Measurements from ENCODE around the gene FSIP1.

The FSIP1 gene

GRCh38 chr15:39593656-39594445 lies 188.8 kb downstream of the FSIP1 start:
- DNase-seq (ENCODE audit: low read depth) = no peak

GRCh38 chr15:39593071-39593655 lies 189.5 kb downstream of the FSIP1 start:
- no peak for DNase-seq (ENCODE audit: low read depth)

DNA sequence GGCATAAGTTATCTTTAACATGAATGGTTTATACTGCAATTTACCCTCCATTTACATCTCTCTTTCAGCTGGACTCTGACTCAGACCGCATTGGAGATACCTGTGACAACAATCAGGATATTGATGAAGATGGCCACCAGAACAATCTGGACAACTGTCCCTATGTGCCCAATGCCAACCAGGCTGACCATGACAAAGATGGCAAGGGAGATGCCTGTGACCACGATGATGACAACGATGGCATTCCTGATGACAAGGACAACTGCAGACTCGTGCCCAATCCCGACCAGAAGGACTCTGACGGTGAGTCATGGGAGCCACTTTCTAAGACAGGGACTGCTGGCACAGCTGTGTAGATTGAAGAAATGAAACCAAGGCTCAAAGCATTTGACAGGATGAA lies 190.1 kb downstream of the FSIP1 start:
- DNase-seq (ENCODE audit: low read depth) = no peak

DNA sequence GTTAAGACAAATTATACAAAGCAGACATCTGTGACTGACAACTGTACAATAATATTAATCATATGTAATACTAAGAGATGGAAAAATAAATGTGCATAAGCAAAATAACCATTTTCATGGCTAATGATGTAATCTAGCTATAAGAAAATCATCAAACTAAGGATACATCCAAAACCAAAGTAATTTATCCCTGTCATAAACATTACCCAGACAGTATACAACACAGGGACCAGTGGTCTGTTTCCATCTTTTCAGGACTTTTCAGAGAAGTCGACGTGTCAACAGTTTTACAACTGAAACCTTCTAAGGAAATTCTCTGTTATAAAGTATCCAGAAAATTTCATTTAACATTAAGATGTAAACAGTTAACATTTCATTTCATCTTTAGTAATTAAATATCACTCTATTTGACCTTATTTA lies 190.7 kb downstream of the FSIP1 start:
- DNase-seq (ENCODE audit: low read depth) = no peak

DNA sequence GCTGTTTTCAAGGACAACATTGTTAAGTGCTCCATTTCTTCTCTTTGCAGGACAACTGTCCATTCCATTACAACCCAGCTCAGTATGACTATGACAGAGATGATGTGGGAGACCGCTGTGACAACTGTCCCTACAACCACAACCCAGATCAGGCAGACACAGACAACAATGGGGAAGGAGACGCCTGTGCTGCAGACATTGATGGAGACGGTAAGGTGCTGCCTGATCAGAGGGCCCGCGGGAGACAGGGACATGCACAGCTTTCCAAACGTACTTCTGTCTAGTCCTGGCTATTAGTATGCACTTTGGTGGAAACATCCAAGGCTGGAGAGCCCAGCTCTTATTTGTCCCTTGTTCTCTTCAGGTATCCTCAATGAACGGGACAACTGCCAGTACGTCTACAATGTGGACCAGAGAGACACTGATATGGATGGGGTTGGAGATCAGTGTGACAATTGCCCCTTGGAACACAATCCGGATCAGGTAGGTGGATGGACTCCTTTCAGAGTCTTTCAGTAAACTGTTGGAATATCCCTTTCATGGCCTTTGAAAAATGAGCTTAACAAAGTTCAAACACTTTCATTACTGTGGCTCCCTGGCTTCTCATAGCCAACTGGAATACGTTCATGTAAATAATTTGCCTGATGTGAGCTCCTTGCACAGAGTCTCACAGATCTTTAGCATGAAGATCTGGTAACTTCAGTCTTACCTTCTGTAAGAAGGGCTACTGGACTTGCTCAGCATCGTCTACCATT lies 191.3 kb downstream of the FSIP1 start:
- DNase-seq (ENCODE audit: low read depth) = no peak

GRCh38 chr15:39589815-39590644 lies 192.6 kb downstream of the FSIP1 start:
- DNase-seq (ENCODE audit: low read depth) = no peak

DNA sequence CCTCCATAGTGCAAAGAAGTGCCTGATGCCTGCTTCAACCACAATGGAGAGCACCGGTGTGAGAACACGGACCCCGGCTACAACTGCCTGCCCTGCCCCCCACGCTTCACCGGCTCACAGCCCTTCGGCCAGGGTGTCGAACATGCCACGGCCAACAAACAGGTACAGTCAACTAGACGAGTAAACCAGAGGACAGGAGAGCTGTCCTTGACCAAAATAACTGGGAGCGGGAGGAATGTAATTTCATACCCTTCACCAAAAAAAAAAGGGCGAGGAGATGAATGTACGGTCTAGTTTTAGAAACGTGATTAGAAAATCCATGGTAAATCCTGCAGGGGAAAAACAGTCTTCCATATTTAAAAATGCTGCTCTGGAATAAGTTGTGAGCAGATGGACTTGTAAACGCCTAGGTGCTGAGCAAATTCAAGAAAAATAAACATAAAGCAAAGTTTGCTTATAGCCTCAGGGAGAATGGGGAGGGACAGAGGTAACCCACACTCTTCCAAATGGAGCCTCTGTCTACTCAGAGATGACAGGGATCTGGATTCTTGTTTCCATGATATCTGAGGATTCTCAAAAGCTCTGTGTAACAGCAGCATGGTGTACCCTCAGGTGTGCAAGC lies 193.3 kb downstream of the FSIP1 start:
- no peak for DNase-seq (ENCODE audit: low read depth)

- DNase-seq (ENCODE audit: low read depth) = no peak
Observed at GRCh38 chr15:39588531-39589192, 194.0 kb downstream of the FSIP1 start.

- DNase-seq (ENCODE audit: low read depth) = no peak
Observed at GRCh38 chr15:39587731-39588530, 194.7 kb downstream of the FSIP1 start.

DNA sequence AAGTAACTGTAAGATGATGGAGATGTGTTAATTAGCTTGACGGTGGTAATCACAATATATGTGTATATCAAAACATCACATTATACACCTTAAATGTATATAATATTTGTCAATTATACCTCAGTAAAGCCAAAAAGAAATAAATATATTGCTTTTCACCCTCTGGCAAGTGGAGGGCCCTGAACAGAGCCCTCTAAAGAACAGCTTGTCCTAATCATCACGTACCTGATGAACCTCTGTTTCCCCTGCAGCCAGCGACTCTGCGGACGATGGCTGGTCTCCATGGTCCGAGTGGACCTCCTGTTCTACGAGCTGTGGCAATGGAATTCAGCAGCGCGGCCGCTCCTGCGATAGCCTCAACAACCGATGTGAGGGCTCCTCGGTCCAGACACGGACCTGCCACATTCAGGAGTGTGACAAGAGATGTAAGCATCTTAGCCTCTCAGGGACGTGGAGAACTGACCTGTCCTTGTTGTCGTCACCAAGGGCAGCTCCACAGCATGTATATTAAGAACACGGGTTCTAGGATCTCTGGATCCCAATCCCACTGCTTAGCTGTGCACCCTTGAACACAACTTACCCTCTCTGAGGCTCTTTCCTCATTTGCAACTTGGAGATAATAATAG lies 195.4 kb downstream of the FSIP1 start:
- no peak for DNase-seq (ENCODE audit: low read depth)

DNA sequence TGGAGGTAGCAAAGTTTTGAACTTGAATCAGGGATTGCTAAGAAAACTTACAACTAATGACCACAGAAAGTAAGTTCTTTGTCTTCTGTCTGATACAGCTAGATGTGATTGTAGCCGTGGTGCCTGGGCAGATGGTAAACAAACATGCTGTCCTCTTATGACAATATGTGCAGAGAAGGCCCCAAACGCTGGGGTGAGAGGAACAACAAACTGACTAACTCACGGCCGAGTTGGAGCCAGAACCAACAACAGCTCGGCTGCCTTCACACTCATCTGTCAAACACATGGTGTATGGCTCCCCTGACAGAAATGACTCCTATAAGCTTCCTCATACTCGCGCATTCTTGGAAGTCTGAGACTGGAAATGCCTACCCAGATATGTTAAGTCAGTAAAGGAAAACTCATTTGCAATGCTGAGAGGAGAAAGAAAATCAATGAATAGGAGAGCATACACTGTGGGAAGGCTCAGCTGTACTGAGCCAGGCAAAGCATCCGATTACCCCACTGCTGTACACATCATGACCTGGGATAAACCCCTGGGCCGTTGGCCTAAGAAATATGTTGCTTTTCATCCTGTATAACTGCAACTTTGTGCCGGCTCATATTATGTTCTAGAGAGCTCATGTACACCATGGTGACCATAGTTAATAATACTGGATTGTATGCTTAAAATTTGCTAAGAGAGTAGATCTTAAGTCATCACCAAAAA lies 196.1 kb downstream of the FSIP1 start:
- DNase-seq (ENCODE audit: low read depth) = no peak

GRCh38 chr15:39585871-39586301 lies 196.8 kb downstream of the FSIP1 start:
- DNase-seq (ENCODE audit: low read depth) = no peak

DNA sequence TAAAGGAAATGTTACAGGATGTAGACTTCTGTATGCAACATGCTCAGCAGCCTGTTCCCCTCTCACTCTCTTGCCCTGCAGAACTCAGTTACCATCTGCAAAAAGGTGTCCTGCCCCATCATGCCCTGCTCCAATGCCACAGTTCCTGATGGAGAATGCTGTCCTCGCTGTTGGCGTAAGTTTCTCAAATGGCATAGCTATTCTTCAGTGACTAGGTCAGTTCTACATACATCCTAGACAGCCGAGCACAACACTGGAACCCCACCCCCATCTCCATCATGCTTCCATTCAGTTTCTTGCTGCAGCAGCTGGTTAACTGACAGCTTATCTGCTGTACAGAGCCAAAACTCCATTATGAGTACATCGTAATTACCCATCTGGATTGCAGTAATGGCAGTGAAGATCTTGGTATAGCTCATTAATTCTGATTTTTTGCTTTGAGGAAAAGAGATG lies 197.2 kb downstream of the FSIP1 start:
- DNase-seq (ENCODE audit: low read depth) = no peak

DNA sequence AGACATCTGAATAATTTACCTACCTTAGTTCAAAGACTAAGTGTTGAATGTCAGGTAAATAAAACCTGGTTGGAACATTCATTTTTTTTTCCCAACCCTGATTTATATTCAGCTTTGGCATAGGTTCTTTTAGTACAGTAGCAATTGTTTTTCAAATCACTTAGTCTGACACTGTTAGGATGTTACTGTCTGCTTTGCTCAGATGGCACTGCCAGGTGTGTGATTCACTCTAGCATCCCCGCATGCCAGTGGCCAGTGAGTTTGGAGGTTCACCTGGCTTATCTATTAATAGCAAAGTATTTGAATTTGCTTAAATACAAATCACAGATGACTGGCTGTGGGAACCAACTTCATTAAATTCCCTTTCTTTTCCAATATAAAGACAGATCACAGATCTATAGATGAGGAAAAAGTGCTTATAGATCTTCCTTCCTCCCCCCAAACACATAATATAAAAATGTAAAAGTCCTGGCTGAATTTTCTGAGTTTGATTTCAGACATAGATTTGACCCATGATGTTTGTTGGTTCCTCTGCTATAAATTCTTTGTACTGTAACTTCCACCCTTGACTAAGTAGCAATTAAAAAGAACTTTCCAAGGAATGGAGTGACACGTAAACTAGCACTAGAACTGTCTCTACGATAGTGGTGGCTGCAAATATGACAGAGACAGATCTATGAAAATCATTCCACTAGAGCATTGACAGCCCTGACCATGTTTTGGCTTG lies 197.8 kb downstream of the FSIP1 start:
- no peak for DNase-seq (ENCODE audit: low read depth)

- DNase-seq (ENCODE audit: low read depth) = no peak
Observed at GRCh38 chr15:39584266-39584659, 198.4 kb downstream of the FSIP1 start.

GRCh38 chr15:39583596-39584265 lies 198.9 kb downstream of the FSIP1 start:
- no peak for DNase-seq (ENCODE audit: low read depth)

GRCh38 chr15:39582977-39583595 lies 199.6 kb downstream of the FSIP1 start:
- no peak for DNase-seq (ENCODE audit: low read depth)
